GM19397 (cell line): ENCODE data around the gene TAOK1.
"Not testable (repeated sequence)": the region's sequence is repeated elsewhere in the genome, so short reads cannot be mapped to it uniquely, and the experiment has no call there.

Source experiments
- ATAC-seq: cut with Tn5 transposase; IDR thresholded peaks from one replicate; pipeline ENCODE4 v1.9.1; 2021; ENCODE audit warnings: mild to moderate bottlenecking, moderate library complexity; ENCODE audit not compliant: unreplicated experiment

The TAOK1 gene

GRCh38 chr17:29443041-29443739 is 53.0 kb downstream of the TAOK1 start:
- ATAC-seq: no peak

- no peak for ATAC-seq
Observed at GRCh38 chr17:29444589-29444988, 54.4 kb downstream of the TAOK1 start.

- ATAC-seq: no peak
Observed at GRCh38 chr17:29445844-29446243, 55.7 kb downstream of the TAOK1 start.

- no peak for ATAC-seq
Observed at GRCh38 chr17:29449865-29450671, 59.9 kb downstream of the TAOK1 start.

- no peak for ATAC-seq
Observed at GRCh38 chr17:29451121-29451742, 61.1 kb downstream of the TAOK1 start.

- ATAC-seq: no peak
Observed at GRCh38 chr17:29458066-29458465, 67.9 kb downstream of the TAOK1 start.

GRCh38 chr17:29461483-29462206 is 71.5 kb downstream of the TAOK1 start:
- no peak for ATAC-seq

- no peak for ATAC-seq
Observed at GRCh38 chr17:29469276-29469675, 79.1 kb downstream of the TAOK1 start.

GRCh38 chr17:29473437-29473836 is 83.3 kb downstream of the TAOK1 start:
- ATAC-seq: not testable (repeated sequence)

GRCh38 chr17:29474297-29474696 is 84.1 kb downstream of the TAOK1 start:
- no peak for ATAC-seq

- no peak for ATAC-seq
Observed at GRCh38 chr17:29475891-29476290, 85.7 kb downstream of the TAOK1 start.

- not testable (repeated sequence) for ATAC-seq
Observed at GRCh38 chr17:29480249-29480928, 90.2 kb downstream of the TAOK1 start.

GRCh38 chr17:29483503-29483902 is 93.3 kb downstream of the TAOK1 start:
- ATAC-seq: no peak

GRCh38 chr17:29495011-29495410 is 104.8 kb downstream of the TAOK1 start:
- ATAC-seq: no peak

GRCh38 chr17:29504711-29505110 is 114.5 kb downstream of the TAOK1 start:
- ATAC-seq: no peak

GRCh38 chr17:29505836-29506235 is 115.7 kb downstream of the TAOK1 start:
- no peak for ATAC-seq

GRCh38 chr17:29510953-29511352 is 120.8 kb downstream of the TAOK1 start:
- no peak for ATAC-seq

- no peak for ATAC-seq
Observed at GRCh38 chr17:29514792-29515191, 124.6 kb downstream of the TAOK1 start.

GRCh38 chr17:29518359-29518758 is 128.2 kb downstream of the TAOK1 start:
- ATAC-seq: no peak

- no peak for ATAC-seq
Observed at GRCh38 chr17:29524692-29525091, 134.5 kb downstream of the TAOK1 start.

GRCh38 chr17:29526322-29526721 is 136.2 kb downstream of the TAOK1 start:
- no peak for ATAC-seq
